Activated T-cell treated with anti-CD3 and anti-CD28 coated beads, Interleukin-2, amount 50 U/mL, for 1 hour (primary cell): ENCODE results near the gene MUC16.
"Not testable (repeated sequence)": the region's sequence is repeated elsewhere in the genome, so short reads cannot be mapped to it uniquely, and the experiment has no call there.

Source experiments
- DNase-seq: peaks from one replicate; pipeline ENCODE4 v3.0.0-alpha.2; 2020

MUC16 gene

DNA sequence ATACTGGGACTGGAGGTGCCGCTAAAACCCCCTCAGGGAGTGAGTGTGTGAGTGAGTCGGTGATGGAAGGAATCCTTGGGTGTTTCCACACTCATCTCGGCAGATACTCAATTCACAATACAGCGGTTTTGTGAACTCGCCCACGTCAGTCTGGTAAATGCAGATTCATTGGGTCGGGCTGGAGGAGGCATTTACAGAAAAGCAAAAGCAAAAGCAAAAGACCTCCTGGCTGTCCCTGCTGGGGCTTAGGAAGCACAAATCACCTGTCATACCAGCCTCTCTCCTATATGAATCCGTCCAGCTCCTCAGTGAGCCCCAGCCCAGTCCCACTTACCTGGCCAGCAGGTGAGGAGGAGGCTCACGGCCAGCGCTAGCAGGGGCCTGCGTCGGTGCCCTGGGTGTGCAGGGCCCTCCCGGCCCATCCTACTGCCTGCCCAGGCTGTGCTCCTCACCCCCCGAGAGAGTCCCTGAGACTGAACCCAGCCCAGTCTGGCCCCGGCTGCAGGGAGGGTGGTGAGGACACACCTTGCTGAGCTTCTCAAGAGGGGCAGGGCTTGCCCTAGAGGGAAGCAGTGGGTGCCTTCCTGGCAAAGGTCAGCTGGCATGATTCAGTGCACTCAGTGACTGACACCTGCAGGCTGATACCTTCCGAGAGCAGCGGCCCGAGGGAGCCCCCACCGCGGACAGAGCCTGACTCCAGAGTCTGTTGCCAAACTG, at the start of gene MUC16:
TSS of gene MUC16 (minus strand) at position 475 of the 717 bp plus-strand sequence.
- no peak for DNase-seq

DNA sequence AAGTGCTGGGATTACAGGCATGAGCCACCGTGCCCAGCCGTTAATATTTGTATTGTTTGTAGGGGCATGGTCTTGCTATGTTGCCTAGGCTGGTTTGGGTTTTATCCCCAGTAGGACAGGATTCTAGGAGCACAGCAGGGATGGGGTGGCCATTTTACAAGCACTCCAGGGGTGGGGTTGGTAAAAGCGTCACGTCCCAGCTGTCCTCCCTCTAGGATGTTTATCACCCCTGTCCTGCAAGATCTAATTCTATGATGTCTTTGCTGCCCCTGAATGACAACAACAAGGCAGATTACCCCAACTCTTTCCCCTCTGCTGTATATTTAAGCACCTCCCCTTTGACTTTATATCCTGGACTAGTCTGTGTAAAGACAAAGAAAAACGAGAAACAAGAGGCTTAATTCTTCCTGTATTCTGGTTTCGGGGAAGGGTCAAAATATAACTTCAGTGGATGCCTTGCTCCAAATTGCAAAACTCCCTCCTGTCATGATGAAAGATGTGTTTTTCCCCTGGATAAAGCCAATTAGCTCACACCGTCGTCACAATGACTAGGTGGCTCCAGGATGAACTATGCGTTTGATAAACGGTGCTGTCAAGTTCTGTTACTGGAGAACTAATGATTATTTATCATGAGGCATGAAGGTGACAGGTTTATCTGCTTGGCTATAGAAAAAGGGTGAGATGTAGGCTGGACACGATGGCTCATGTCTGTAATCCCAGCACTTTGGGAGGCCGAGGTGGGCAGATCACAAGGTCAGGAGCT, 48.9 kb upstream of the MUC16 start:
- no peak for DNase-seq

DNA sequence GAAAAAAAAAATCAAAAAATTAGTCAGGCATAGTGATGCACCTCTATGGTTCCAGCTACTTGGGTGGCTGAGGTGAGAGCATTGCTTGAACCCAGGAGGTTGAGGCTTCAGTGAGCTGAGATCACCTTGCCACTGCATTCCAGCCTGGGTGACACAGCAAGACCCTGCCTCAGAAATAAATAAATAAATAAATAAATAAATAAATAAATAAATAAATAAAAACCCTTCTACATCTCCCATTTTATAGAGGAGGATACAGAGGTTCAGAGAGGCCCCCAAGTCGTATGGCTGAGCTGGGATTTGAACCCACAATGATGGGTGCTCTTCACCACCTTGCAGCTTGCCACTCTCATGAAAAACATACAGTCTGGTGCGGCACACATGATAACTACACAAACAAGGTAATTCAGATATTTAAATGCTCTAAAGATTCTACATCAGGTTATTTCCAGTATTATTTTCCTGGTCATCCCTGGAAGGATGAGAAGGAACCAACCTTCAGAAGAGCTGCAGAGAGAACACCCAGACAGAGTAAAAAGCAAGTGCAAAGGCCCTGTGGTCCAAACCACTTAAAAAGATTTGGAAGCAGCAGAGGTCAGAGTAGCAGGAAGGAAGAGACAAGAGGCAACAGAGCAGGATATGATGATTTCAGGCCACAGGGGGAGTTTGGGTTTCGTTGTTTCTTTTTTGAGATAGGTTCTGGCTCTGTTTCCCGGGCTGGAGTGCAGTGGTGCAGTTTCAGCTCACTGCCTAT, 47.5 kb upstream of the MUC16 start:
- no peak for DNase-seq

DNA sequence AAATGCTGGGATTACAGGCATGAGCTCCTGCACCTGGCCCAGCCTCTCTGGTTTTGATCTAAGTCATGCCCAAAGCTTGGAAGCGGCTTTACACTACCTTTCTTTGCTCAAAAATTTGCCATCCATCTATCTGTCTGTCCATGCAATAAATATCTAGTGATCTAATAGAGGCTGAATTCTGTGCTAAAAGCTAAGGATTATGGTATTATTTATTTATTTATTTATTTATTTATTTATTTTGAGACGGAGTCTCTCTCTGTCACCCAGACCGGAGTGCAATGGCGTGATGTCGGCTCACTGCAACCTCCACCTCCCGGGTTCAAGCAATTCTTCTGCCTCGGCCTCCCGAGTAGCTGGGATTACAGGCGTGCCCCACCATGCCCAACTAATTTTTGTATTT, 45.9 kb upstream of the MUC16 start:
- not testable (repeated sequence) for DNase-seq

DNA sequence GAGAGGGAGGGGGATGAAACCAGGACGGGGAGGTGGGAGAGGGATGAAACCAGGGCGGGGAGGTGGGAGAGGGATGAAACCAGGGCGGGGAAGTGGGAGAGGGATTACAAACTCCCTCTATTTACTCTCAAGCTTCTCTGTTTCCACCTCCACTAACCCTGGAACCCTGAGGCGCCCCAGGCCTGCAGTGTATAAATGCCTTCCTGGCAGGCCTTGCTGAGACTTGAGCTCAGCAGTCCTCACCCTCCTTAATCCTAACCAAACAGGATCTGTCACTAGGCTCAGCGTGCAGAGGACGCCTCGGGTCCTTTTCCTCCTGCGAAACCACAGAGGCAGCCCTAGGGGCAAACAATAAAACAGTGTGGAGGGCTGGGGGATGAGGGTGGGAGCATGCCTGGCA, 44.6 kb upstream of the MUC16 start:
- DNase-seq: no peak

DNA sequence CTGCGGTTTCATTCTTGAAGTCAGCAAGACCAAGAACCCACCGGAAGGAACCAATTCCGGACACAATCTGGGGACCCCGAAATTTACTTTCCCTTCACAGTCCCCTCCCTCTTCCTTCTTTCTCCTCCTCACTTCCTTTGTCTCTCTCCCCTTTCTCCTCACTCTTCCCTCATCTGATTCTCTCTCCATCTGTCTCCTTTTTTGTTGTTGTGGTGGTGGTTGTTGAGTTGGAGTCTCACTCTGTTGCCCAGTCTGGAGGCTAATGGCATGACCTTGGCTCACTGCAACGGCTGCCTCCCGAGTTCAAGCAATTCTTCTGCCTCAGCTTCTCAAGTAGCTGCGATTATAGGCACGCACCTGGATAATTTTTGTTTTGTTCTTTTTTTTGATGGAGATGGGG, 44.0 kb upstream of the MUC16 start:
- DNase-seq: no peak

DNA sequence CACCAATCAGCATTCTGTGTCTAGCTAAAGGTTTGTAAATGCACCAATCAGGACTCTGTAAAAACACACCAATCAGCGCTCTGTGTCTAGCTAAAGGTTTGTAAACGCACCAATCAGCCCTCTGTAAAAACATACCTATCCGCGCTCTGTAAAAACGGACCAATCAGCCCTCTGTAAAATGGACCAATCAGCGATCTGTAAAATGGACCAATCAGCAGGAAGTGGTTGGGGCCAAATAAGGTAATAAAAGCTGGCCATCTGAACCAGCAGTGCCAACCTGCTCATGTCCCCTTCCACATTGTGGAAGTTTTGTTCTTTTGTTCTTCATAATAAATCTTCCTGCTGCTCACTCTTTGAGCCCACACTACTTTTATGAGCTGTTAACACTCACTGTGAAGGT, 43.5 kb upstream of the MUC16 start:
- not testable (repeated sequence) for DNase-seq

DNA sequence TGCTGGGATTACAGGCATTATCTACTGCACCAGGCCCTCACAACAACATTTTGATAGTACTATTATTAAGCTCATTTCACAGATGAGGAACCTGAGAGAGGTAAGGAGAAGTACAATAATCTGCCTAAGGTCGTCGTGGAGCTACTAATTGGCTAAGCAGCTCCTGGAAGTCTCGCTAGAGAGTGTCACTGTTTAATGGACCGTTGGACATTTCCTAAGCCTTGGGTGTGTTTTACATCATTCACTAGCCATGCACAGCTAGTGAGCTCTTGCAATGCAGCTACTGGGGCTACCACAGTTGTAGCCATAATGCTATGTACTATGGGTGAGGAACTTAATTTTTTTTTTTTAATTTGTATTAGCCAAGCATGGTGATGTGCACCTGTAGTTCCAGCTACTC, 42.7 kb upstream of the MUC16 start:
- no peak for DNase-seq

DNA sequence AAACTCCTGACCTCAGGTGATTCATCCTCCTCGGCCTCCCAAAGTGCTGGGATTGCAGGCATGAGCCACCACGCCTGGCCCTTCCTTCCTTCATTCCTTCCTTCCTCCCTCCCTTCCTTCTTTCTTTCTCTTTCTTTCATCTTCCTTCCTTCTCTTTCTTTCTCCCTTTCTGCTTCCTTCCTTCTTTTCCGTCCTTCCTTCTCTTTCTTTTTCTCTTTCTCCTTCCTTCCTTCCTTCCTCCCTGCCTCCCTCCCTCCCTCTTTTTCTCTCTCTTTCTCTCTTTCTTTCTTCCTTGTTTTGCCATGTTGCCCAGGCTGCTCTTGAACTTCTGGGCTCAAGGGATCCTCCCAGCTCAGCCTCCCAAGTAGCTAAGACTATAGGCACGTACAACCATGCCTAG, 36.5 kb upstream of the MUC16 start:
- no peak for DNase-seq

DNA sequence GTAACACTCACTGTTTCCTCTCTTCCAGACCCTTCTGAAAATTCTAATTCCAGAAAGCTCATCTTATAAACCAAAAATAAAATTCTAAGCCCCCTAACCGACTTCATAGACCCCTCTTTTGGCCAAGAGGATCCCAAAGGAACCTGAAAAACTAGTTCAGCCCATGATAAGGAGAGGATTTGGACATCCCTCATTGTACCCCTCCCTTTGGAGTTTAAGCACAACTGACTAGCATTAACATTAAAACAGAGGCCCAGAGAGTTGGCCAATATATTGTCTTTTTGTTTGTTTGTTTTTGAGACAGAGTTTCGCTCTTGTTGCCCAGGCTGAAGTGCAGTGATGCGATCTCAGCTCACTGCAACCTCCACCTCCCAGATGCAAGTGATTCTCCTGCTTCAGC, 34.2 kb upstream of the MUC16 start:
- no peak for DNase-seq

DNA sequence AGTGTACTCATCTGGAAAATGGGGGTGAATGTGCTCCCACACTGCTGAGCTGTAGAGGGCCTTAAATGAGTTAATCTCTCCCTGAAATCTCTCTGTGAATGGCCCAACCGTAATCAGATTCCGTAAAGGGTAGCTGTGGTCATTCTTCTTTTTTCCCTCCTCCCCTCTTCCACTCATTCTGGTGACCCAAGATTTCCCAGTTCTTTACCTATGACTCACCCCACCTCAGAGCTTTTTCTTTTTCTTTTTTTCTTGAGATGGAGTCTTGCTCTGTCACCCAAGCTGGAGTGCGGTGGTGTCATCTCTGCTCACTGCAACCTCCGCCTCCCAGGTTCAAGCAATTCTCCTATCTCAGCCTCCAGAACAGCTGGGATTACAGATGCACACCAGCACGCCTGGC, 33.3 kb upstream of the MUC16 start:
- no peak for DNase-seq

DNA sequence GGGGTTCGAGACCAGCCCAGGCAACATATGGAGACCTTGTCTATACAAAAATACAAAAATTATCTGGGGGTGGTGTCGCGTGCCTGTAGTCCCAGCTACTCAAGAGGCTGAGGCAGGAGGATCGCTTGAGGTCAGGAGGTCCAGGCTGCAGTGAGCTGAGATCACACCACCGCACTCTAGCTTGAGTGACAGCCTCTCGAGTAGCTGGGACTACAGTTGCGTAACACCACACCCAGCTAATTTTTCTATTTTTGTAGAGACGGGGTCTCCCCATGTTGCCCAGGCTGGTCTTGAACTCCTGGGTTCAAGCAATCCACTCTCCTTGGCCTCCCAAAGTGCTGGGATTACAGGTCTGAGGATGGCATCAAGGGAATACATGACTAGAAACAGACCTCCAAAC, 30.8 kb upstream of the MUC16 start:
- DNase-seq: no peak

DNA sequence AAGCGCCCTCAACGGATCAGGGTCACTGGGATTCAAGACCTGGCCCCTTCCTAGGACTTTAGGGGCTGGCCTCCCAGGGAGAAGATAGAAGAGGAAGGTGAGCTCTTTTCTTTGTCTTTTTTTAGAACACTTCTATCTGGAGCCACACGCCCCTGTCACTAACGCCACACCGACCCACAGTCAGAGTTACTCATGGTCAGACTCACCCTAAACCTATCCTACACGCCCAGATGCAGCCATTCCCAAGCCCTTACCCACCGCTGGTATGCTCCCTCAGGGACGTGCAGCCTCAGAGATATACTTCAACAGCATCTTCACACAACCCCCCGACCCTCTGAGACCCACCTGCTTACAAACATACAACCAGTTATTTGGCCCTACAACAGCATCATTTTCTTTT, 29.9 kb upstream of the MUC16 start:
- no peak for DNase-seq

DNA sequence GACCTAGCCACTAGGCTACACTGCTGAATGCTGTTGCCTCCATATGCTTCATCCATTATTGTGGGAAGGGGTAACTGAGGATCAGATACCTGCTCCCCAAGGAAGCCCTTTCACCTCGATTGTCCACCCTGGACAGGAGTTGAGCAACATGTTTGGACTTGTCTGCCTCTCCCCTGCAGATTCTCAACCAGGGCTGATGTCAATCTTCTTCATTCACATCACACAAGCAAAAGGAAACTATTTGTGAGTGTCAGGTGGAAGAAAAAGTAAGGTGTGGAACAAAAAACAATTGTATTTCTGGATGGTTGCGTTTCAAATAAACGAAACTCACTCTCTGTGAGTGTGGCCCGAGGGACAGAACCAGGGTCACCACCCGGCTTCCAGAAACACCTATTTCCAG, 29.5 kb upstream of the MUC16 start:
- DNase-seq: no peak

DNA sequence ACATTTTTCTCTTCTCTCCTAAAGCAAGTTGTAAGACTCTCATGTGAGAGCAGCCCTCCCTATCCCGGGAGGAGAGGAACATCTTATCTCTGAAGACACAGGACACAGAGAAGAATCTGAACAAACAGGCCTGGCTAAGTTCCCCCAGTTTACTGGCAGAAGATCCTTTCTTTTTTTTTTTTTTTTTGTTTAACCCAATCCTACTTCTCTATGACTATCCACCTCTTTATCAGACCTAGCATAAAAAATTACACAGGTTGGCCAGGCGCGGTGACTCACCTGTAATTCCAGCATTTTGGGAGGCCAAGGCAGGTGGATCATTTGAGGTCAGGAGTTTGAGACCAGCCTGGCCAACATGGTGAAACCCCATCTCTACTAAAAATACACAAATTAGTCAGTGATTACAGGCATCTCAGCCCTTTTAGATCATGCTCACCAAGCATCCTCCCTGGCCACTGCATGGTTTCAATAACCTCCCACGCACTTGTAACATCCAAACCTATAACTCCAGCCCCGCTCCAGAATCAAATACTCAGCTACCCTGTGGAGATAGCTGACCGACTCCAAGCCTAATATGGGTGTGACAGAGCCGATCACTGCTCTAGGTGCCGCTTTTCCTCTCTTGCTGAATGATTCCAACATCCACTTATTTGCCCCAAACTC, 27.3 kb upstream of the MUC16 start:
- DNase-seq: no peak

DNA sequence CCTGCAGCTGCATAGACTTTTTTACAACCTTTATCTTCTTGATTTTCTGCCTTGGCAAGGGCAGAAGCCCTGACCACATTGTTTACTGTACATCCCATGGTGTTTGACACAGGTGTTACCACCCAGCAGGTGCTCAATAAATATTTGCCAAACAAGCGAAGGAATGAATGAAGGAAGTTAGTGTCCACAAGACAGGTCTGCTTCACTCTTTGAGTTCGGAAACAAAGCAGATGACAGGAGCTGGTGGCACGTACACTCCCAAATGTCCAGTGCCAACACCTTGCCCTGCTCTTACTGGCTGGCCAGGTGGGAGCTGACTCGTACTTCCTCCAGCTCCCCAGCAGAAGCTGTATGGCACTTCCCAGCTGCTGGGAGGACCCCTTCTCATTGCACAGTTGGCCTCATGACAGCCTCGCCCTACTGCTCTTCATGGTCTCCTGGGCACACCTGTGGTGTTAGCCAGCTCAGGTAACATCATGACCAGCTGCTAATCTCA, 22.0 kb upstream of the MUC16 start:
- DNase-seq: no peak

DNA sequence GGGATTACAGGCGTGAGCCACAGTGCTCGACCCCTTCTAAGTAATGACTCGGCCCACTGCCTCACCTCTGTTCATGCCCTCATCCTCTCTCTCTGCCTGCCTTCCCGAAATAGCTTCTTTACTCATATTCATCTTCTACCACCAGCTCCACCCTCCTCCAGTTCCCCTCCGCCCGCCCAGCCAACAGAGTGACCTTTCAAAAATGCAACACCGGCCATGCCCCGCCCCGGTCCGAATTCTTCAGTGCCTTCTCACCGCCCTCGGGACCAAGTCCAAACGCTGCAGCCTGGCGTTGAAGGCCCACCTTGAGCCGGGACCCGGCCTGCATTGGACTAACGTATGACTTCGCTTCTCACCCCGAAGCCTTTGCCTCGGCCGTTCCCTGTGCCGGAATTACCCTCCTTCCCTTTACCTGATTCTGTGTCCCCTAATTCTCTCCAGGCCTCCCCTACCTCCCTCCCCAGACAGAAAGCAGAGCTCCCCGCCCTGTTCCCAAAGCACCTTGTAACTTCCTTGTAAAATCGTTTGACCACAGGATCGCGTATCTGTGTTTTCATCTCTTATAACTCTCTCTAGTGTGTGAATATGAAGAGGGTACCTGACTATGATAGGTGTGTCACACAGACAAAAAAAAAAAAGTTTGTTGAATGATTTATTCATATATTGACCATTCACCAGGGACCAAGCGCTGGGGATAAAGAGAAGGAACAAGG, 8.1 kb upstream of the MUC16 start:
- DNase-seq: no peak

DNA sequence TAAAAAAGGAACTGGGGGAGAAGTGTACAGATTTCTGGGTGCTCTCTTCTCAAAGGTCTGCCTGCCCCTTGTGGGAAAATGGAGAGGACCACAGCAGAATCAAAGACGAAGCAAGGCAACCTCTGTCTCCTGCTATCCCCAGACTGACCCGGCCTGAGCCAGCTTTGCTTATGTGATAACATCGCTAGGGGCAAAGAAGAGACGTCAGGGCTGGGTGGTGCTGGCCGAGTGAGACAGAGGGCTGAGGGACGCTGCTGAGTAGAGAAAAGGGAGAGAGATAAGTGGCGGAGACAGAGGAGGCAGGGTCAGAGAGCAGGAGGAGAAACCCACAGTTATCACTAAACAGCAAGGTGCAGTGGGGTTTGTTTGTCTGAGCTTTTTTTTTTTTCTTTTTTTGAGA, 4.6 kb upstream of the MUC16 start:
- DNase-seq: no peak

DNA sequence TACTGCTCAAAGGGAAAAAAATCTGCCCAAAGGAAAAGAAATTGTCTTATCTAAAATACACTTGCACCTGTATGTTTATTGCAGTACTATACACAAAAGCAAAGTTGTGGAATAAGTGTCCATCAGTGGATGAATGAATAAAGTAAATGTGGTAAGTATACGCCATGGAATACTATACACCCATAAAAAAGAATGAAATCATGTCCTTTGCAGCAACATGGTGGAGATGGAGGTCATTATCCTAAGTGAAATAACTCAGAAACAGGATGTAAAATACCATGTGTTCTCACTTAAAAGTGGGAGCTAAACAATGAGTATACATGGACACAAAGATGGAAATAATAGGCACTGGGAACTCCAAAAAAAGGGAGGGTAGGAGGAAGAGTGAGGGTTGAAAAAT, 3.8 kb upstream of the MUC16 start:
- DNase-seq: no peak

DNA sequence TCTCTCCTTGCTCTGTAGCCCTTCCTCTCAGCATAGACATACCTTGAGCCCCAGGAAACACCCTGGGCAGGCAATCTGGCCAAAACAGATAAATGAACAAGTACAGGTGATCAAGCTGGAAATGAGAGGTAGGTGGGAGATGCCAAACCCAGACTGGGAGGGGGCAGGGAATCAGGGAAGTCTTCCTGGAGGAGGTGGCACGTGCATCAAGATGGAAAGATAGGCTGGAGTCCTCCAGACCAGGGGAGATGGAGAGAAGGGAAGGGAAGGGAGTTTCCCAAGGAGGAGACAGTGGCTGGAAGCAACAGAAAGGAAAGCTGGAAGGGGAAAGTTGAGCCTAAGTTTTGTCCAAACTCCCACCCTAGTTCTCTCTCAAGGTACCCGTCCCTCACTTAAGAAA, 1.7 kb upstream of the MUC16 start:
- DNase-seq: no peak

DNA sequence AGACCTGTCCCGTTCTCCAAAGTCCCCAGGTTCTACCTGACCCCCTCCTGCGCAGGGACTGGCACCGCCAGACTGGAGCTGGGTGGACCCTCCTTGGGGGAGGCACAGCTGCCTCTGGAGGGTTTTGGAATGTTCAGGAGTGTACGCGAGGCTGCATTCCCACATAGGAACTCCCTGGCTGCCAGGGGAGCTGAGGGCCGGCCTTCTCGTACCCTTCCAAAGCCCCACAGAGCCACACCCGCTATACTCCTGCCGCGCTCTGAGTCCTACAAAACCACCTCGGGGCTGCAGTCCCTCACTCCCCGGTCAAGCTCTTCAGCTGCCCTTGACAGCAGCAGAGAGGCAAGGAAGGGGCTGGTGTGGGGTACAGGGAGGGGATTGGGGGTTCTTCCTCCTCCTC, 484 bp upstream of the MUC16 start:
- DNase-seq: no peak

DNA sequence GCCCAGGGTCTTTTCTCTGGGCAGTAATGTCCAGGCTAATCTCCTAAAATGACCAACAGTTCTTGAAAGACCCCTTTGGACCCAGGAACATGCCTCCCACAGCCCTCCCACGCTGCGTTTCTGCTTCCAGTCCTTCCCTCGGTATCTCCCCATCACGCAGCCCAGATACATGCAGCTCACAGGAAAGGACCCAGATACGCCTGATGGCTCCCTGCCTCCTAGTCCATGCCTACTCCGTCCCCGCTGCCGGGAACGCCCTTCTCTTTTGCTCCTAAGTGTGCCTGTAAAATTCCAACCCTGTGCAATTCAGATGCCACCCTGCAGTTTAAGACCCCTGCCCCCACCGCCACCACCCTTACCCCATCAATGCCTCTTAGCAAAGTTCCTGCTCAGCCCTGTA, 778 bp downstream of the MUC16 start:
- no peak for DNase-seq

DNA sequence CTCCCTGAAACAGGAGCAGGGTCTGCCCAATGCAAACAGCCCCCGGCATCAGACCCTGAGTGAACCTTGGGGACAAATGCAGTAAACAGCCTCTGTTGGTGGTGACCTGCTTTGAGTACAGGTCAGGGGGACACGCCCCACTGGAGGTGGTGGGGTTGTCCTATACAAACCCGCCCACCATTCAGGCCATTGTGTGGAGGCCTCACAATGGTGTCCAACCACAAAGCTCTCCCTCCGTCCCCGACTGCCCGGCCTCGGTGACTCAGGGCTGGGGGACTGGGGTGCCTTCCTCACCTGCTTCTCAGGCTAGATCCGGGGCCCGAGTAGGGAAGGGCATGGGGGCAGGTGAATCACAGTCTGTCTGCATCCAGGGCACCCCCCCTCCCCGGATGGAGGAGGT, 1.5 kb downstream of the MUC16 start:
- DNase-seq: no peak
